K562 (cell line): ENCODE data around the gene ARSD. TPM values are rescaled to one million over a fixed set of nuclear protein-coding genes. Genes with fewer than 3 reads are reported as not detected.

Source experiments
- ARHGAP35 ChIP-seq: fragments of 450-650 bp; IDR thresholded peaks from 2 replicates; pipeline ENCODE4 v1.6.1; 2018; ENCODE audit not compliant: partially characterized antibody
- CTCFL ChIP-seq: IDR thresholded peaks from 2 replicates; pipeline ENCODE4 v1.6.1; 2011; ENCODE audit warnings: borderline replicate concordance, low read depth, mild to moderate bottlenecking, moderate library complexity, low read length; ENCODE audit not compliant: insufficient read depth, poor library complexity, severe bottlenecking
- NFATC3 ChIP-seq: fragments of 450-650 bp; IDR thresholded peaks from 2 replicates; pipeline ENCODE4 v1.6.1; 2017; ENCODE audit warnings: mild to moderate bottlenecking
- NR4A1 ChIP-seq, 2 experiments: fragments of 250-450 bp in 1 of 2; fragments of 450-650 bp in 1 of 2; sonication (Bioruptor Pico) in 1 of 2; IDR thresholded peaks; 2 replicates each; pipeline versions ENCODE4 v1.4.0 to v1.6.1; 2016 to 2020; ENCODE audit warnings: mild to moderate bottlenecking in 2 of 2, missing compliant biosample characterization in 1 of 2, missing genetic modification characterization in 1 of 2, moderate library complexity in 1 of 2
- TEAD4 ChIP-seq, 2 experiments: sonication (generic) in 1 of 2; formaldehyde crosslinking in 1 of 2; IDR thresholded peaks; 2 replicates each; pipeline versions ENCODE4 v1.6.1 to v1.8.0; 2012 to 2022; ENCODE audit warnings: borderline replicate concordance in 1 of 2, inconsistent platforms in 1 of 2, low read length in 1 of 2, mild to moderate bottlenecking in 1 of 2, missing genetic modification reagents in 1 of 2
- ZC3H8 ChIP-seq: fragments of 450-650 bp; IDR thresholded peaks from 2 replicates; pipeline ENCODE4 v1.6.1; 2017
- ZFP36 ChIP-seq: fragments of 150-350 bp; IDR thresholded peaks from 2 replicates; pipeline ENCODE4 v1.6.1; 2018; ENCODE audit warnings: low read length, low read depth; ENCODE audit not compliant: partially characterized antibody
- ZNF133 ChIP-seq: fragments of 250-450 bp; sonication (Bioruptor Pico); IDR thresholded peaks from 2 replicates; pipeline ENCODE4 v1.4.0; 2020; ENCODE audit warnings: mild to moderate bottlenecking
- ZNF277 ChIP-seq: fragments of 250-450 bp; sonication (Bioruptor Pico); IDR thresholded peaks from 2 replicates; pipeline ENCODE4 v1.8.0; 2022; ENCODE audit warnings: inconsistent platforms, mild to moderate bottlenecking, moderate library complexity, borderline replicate concordance
- polyA plus RNA-seq, 8 experiments: library from polyadenylated mRNA; depleted of rRNA in 4 of 8; stranded (reverse) in 5 of 8; unstranded in 3 of 8; fragments of >200 nt; fragmentation: Nextera tagmentation in 2 of 8; fragmentation: Illumina TruSeq in 1 of 8; extraction: Ambion mirVana in 2 of 8; extraction: Trizol in 1 of 8; gene quantifications; 2 replicates each; pipeline versions ENCODE4 v1.2.1 to v1.2.3, GENCODE V29; 2011 to 2014; ENCODE audit warnings: inconsistent platforms in 1 of 8, missing spikeins in 1 of 8
- total RNA-seq, 7 experiments: library from RNA; depleted of rRNA in 6 of 7; stranded (reverse); fragments of >200 nt in 6 of 7; fragmentation: Illumina TruSeq in 2 of 7; extraction: Trizol in 2 of 7; gene quantifications; 2 replicates each; pipeline versions ENCODE4 v1.2.1 to v1.2.3, GENCODE V29; 2011 to 2021; ENCODE audit warnings: low replicate concordance in 1 of 7
- TF ChIP-seq, protein P1 (sequence below): sonication (generic); formaldehyde crosslinking; IDR thresholded peaks from 2 replicates; pipeline ENCODE4 v1.8.1; 2023; ENCODE audit warnings: missing genetic modification reagents, mild to moderate bottlenecking, borderline replicate concordance
- TF ChIP-seq, protein P2 (sequence below): fragments of 250-450 bp; sonication (Bioruptor Pico); IDR thresholded peaks from 2 replicates; pipeline ENCODE4 v1.5.0; 2020; ENCODE audit warnings: mild to moderate bottlenecking, borderline replicate concordance
- TF ChIP-seq, protein P3 (sequence below): sonication (generic); formaldehyde crosslinking; IDR thresholded peaks from 2 replicates; pipeline ENCODE4 v1.8.0; 2022; ENCODE audit warnings: missing genetic modification reagents, mild to moderate bottlenecking, moderate library complexity, borderline replicate concordance
- TF ChIP-seq, protein P4 (sequence below): fragments of 200-800 bp; sonication (Bioruptor generic); IDR thresholded peaks from 2 replicates; pipeline ENCODE4 v1.6.1; 2017; ENCODE audit warnings: missing genetic modification characterization, missing compliant biosample characterization

The ARSD gene
- total and polyA plus RNA-seq, 9 of the 15 experiments (the other 6 are each of a cell fraction or from before 2014, with no cell fraction given) = 0.05 to 0.23 (median 0.09) TPM; not detected in 1

DNA sequence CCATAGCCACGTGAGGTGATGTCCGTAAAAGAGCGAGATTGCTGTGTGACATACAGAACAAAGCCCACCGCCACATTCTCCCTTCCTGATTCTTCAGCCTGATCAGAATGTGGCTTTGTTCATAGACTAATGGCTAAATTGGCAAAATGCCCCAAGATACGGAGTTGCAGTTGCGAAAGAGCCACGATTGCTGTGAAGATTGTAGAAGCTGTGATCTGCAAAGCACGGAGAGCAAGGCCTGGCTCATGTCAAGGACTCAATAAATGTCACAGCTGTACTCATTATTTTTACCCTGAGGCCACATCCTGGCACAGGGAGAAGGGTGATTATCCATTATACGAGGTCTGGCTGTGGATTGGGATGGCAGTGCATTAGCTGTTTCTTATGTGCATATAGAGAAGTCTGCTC lies 34.2 kb downstream of the ARSD start (continued):
- TF ChIP-seq, protein P1, sequence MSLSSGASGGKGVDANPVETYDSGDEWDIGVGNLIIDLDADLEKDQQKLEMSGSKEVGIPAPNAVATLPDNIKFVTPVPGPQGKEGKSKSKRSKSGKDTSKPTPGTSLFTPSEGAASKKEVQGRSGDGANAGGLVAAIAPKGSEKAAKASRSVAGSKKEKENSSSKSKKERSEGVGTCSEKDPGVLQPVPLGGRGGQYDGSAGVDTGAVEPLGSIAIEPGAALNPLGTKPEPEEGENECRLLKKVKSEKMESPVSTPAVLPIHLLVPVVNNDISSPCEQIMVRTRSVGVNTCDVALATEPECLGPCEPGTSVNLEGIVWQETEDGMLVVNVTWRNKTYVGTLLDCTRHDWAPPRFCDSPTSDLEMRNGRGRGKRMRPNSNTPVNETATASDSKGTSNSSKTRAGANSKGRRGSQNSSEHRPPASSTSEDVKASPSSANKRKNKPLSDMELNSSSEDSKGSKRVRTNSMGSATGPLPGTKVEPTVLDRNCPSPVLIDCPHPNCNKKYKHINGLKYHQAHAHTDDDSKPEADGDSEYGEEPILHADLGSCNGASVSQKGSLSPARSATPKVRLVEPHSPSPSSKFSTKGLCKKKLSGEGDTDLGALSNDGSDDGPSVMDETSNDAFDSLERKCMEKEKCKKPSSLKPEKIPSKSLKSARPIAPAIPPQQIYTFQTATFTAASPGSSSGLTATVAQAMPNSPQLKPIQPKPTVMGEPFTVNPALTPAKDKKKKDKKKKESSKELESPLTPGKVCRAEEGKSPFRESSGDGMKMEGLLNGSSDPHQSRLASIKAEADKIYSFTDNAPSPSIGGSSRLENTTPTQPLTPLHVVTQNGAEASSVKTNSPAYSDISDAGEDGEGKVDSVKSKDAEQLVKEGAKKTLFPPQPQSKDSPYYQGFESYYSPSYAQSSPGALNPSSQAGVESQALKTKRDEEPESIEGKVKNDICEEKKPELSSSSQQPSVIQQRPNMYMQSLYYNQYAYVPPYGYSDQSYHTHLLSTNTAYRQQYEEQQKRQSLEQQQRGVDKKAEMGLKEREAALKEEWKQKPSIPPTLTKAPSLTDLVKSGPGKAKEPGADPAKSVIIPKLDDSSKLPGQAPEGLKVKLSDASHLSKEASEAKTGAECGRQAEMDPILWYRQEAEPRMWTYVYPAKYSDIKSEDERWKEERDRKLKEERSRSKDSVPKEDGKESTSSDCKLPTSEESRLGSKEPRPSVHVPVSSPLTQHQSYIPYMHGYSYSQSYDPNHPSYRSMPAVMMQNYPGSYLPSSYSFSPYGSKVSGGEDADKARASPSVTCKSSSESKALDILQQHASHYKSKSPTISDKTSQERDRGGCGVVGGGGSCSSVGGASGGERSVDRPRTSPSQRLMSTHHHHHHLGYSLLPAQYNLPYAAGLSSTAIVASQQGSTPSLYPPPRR (CRISPR knock-in tag) = no peak
- TF ChIP-seq, protein P2, sequence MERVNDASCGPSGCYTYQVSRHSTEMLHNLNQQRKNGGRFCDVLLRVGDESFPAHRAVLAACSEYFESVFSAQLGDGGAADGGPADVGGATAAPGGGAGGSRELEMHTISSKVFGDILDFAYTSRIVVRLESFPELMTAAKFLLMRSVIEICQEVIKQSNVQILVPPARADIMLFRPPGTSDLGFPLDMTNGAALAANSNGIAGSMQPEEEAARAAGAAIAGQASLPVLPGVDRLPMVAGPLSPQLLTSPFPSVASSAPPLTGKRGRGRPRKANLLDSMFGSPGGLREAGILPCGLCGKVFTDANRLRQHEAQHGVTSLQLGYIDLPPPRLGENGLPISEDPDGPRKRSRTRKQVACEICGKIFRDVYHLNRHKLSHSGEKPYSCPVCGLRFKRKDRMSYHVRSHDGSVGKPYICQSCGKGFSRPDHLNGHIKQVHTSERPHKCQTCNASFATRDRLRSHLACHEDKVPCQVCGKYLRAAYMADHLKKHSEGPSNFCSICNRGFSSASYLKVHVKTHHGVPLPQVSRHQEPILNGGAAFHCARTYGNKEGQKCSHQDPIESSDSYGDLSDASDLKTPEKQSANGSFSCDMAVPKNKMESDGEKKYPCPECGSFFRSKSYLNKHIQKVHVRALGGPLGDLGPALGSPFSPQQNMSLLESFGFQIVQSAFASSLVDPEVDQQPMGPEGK = no peak
- no peak for TF ChIP-seq NFATC3
- no peak for TF ChIP-seq ZNF133 (CRISPR knock-in tag)
- no peak for TF ChIP-seq ARHGAP35
- TF ChIP-seq, protein P3, sequence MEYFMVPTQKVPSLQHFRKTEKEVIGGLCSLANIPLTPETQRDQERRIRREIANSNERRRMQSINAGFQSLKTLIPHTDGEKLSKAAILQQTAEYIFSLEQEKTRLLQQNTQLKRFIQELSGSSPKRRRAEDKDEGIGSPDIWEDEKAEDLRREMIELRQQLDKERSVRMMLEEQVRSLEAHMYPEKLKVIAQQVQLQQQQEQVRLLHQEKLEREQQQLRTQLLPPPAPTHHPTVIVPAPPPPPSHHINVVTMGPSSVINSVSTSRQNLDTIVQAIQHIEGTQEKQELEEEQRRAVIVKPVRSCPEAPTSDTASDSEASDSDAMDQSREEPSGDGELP = no peak
- no peak for TF ChIP-seq ZNF277
- TF ChIP-seq, protein P4, sequence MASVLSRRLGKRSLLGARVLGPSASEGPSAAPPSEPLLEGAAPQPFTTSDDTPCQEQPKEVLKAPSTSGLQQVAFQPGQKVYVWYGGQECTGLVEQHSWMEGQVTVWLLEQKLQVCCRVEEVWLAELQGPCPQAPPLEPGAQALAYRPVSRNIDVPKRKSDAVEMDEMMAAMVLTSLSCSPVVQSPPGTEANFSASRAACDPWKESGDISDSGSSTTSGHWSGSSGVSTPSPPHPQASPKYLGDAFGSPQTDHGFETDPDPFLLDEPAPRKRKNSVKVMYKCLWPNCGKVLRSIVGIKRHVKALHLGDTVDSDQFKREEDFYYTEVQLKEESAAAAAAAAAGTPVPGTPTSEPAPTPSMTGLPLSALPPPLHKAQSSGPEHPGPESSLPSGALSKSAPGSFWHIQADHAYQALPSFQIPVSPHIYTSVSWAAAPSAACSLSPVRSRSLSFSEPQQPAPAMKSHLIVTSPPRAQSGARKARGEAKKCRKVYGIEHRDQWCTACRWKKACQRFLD (CRISPR knock-in tag) = 0 out of 2 replicates have a peak, but pooled peaks have one; percentile 27
- TF ChIP-seq TEAD4 (IDR thresholded peaks at IDR 0.05; ENCODE audit: low read length) = peak; percentile 65
- TF ChIP-seq TEAD4 (CRISPR knock-in tag; IDR thresholded peaks at IDR 0.05; ENCODE audit: borderline replicate concordance) = no peak
- TF ChIP-seq NR4A1 (CRISPR knock-in tag; IDR thresholded peaks at IDR 0.05) = no peak
- TF ChIP-seq NR4A1 (tag; IDR thresholded peaks at IDR 0.05) = no peak
- no peak for TF ChIP-seq CTCFL
- TF ChIP-seq ZC3H8 = no peak
- TF ChIP-seq ZFP36 = no peak
